HG02759 (cell line): ENCODE results near the gene ZFYVE21.

Experiments
- ATAC-seq: cut with Tn5 transposase; IDR thresholded peaks from one replicate; pipeline ENCODE4 v1.9.1; 2021; ENCODE audit warnings: mild to moderate bottlenecking, moderate library complexity; ENCODE audit not compliant: unreplicated experiment

ZFYVE21 gene

DNA sequence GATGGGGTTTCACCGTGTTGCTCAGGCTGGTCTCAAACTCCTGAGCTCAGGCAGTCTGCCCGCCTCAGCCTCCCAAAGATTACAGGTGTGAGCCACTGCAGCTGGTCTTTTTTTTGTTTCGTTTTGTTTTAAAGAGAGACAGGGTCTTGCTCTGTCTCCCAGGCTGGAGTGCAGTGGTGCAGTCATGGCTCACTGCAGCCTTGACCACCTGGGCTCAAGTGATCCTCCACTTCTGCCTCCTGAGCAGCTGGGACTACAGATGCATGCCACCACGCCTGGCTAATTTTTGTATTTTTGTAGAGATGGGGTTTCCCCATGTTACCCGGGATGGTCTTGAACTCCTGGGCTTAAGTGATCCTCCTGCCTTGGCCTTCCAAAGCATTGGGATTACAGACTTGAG lies 24.0 kb upstream of the ZFYVE21 start:
- ATAC-seq = peak; percentile 81

DNA sequence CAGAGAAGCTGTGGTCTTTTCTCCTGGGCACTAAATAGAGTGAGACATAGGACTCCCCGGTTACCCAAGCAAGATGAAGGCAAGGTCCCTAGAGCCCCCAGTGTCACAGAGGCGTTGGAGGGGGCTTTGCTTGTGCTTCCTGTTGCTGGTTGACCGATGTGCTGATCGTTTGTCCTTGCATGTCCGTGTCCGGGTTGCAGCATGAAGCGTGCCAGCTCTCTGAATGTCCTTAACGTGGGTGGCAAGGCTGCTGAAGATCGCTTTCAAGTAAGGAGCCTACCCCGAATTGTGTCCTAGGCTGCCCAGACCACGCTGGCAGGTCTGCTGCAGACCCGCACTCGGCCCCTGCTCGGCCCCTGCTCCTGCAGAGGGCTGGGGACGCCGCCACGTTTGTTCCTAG lies 23.5 kb upstream of the ZFYVE21 start:
- peak; percentile 36 for ATAC-seq

GRCh38 chr14:103692871-103693270 lies 22.7 kb upstream of the ZFYVE21 start:
- no peak for ATAC-seq

DNA sequence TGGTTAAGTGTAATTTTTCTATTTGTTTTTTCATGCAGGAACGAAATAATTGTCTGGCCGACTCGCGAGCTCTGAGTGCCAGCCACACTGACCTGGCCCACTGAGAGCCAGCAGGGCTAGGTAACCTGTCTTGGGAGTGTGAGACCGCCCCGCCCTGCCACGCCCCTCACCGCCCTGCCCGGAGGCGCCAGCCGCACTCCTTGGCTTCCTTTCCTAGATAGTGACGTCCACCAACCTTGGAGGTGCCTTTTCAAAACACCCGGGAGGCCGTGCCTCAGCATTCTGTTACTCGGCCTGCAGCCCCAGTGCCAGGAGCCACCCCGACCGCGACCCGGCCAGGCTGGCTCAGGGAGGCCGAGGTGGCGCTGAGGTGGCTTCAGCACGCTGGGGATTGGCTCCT lies 22.1 kb upstream of the ZFYVE21 start:
- ATAC-seq = no peak

DNA sequence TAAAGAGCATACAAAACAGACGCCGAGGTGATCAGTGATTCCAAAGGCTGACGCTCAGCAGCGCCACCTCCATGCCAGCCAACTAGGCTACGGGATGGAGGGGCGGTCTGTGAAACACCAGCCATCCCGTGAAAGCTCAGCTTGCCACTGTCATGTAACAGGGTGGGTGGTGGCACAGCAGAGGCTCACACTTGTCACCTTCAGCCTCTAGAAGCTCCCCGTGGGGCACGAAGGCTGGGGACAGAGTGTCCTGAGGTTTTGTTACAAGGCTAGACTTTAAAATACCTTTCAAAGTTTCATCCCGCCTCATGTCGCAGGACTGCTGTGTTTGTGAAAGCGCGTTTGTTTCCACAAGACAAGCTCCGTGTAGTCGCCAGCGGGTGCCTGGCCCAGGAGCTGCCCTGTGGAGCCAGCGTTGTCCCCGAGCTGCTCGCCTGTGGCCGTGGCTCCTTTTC lies 21.0 kb upstream of the ZFYVE21 start:
- no peak for ATAC-seq

DNA sequence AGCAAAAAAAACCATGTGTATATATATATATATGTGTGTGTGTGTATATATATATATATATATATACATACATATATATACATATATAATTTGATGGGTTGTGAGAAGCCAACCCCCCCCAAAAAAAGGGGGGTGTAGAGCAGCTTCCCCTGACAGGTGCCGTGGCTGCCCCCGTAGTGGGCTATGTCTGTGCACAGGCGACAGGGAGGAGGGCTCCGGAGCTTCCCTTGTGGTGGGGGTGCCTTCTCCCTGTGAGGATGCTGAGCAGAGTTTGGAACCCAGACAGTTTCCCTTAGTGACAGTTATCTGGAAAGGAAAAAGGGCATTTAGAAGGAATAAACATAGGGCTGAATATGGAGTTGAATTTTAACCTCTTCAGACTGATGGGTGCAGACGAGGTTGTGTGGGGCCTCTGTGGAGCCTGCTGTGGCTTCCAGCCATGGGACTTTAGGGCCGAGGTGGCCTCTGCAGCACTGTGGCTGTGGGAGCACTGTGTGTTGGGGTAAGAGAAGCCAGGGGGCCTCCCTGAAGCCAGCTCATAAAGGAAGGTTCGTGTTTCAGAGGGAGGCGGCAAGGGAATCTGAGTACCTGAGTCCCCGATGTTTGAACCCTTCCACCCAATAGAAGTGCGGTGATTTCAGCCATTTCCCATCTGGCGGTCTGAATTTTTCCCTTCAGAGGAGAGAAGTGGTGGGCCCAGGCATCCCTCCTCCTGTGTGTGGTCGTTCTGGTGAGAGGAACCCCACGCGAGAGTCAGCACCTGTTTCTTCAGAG lies 20.1 kb upstream of the ZFYVE21 start:
- no peak for ATAC-seq

GRCh38 chr14:103696070-103696402 lies 19.6 kb upstream of the ZFYVE21 start:
- ATAC-seq = no peak

DNA sequence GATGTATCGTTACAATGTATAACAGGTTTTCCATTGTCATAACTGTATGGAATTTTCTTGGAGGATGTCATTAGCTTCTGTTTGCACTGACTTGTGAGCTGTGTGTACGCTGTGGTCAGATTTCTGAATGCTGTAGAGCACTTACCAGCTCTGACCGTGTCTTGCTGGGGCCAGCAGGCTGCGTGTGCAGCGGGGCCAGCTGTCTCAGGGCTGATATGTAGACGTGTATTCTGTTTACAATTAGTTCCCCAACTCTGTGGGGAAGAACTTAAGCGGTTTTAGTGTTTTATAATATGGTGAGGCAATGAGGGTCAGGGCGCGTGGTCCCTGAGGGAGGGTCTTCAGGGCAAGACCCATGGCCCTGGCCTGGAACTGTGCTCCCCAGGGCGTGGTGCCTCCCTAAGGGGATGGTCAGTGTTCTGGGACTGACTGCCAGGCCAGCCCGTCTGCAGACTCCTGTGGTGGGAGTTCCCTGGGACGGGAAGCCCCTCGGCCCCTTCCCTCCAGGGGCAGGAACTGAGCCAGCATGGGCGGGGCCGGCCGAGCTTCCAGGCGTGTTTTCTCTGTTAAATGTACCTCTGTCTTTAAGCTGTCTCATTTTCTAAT lies 19.0 kb upstream of the ZFYVE21 start:
- no peak for ATAC-seq

- no peak for ATAC-seq
Measured at GRCh38 chr14:103697206-103697602, 18.4 kb upstream of the ZFYVE21 start.

DNA sequence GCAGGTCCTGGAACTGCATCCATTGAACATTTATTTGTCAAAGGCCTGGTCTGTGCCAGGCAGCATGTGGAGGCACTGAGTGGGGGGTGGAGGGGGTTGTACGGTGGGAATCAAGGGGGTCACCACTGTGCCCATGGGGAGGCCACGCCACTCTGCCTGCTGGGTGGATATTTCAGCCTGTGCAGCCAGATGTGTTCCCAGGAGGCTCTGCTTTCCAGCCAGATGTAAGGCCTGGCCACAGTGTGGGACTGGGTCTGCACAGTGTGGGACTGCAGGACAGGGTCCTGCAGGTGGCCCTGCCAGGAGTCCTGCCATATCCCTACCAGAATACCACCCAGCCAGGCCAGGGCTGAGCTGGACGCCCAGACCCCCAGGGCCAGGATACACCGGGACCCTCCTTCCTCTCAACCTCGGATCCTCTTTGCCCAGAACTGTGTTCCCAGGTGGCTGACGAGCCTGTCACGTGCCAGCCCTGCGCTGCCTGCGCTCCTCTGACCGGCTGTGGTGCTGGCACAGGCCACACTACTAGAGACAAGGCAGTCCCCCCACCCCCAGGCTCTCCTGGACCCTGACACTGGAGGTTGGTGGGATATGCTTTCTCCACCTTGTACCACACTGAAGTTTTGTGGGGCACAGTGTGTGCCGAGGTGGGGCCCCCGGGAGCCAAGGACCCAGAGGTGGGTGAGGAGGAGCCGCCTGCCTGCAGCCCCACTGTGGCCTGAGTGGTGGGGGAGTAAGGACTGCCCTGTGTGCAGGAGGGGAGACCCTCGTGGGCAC lies 17.8 kb upstream of the ZFYVE21 start:
- no peak for ATAC-seq

- no peak for ATAC-seq
Measured at GRCh38 chr14:103698380-103699260, 17.0 kb upstream of the ZFYVE21 start.

DNA sequence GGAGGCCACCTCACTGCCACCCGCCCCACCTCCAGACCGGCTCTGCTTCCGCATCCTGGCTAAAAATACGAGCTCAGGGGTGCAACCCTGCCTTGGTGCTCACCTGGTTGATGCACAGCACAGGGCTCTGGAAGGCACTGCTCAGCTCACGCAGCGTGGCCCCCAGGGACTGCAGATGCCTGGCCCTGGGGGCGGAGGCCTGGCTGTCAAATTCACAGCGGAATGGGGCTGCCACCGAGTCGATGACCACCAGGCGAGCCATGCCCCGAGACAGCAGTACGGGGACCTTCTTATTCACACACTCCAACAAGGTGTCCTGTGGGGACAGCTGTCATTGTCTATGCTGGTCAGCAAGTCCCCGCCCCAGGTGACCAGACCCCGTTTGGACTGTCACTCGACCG lies 16.3 kb upstream of the ZFYVE21 start:
- no peak for ATAC-seq

- ATAC-seq = no peak
Measured at GRCh38 chr14:103699901-103700752, 15.5 kb upstream of the ZFYVE21 start.

DNA sequence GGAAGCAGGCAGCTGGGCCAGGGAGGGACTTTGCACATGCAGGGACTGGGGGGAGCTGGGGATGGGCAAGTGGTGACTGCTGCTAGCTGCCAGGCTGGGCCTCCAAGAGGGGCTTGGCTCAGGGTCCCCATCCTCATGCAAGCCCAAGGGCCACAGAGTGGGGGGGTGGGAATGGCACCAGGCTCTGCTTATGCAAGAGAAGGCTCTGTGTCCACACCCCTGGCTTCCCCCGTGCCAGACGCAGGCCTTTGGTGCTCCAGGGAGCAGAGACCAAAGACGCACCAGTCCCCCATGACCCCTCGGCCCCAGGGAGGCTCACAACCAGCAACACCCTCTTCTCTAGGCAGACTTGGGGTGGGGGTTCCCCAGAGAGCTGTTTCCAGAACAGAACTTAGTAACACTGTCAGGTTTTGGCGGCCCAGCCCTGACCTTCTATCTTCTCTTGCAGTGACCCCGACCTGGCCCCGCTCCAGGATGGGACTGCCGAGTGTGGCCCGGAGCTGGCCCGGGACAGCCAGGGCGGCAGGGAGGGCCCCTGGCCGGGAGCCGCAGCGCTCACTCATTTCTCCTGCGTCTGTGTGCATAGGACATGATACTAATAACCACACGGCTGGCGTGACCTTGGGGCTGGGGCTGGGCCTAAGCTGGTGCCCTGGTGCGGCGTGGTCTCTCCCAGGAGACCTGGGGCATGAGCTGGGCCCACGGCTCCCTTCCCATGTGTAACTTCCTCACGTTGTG lies 14.7 kb upstream of the ZFYVE21 start:
- ATAC-seq = no peak

DNA sequence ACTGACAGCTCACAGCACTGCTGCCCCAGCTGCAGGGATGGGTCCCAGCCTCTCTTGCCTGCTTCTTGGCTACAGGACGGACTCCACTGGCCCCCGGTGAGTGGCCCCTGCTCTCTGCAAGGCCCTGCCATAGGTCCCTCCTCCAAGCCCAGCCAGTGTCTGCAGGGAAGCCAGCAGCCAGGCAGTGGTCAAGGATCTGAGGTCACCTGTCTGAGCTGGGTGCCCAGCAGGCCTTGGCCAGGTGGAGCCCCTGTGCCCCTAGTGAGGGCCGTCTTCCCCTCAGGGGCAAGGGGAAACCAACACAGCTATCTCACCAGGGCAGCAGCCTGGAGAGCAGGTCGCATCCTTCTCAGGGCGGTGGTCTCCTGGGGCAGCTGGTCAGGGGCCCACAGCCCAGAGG lies 13.5 kb upstream of the ZFYVE21 start:
- no peak for ATAC-seq

DNA sequence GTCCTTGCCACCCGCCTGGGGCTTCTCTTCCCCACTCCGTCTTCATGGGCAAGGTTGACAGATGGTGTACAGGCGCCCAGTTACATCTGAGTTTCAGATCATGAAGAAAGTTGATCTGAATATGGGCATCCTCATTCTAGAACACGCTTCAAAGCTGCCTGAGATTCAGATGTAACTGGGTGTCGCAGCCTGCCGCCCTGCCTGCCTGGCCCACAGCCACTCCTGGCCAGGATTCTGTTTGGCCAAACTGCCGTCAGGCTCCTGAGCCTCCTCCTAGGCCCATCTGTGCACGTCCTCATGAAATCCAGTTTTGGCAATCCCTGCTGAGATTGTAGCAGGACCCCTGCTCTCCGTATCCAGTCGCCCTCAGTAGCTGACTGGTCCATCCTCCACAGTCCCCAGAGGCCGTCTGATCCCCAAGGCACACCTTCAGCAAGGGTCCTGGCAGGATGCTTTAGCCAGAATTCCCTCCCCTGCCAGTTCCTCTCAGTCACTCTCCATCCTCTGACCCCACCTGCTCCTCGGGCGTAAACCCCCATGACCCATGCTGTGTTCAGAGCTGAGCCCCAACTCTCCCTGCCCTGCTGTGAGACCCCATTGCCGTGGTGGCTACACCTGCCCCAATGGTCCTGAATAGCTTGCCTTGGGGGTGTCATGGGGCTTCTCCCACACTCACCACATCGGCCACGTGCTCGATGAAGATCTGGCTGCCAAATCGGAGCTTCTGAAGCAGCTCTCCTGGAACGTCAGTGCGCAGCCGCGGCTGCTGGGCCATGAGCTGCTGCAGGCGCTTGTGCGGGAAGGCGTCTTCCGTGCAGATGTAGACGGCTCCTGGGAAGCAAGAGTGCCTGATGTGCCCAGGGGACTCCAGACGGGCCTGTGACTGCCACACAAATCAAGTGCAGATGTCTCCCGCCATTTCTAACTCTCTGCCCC lies 12.8 kb upstream of the ZFYVE21 start:
- no peak for ATAC-seq

GRCh38 chr14:103703433-103704385 lies 11.9 kb upstream of the ZFYVE21 start:
- no peak for ATAC-seq
